GM12878 (cell line): ENCODE measurements around the gene MTHFD2. TPM values are rescaled to one million over a fixed set of nuclear protein-coding genes. Genes with fewer than 3 reads are reported as not detected.

ENCODE experiments used
- ATAC-seq: fragments of 200-7000 bp; cut with Tn5 transposase; 3 replicates; pipeline ENCODE4 v1.9.1; 2020; ENCODE audit warnings: mild to moderate bottlenecking, moderate library complexity
- BruUV-seq: library from RNA; stranded (reverse); fragments of 400-500 nt; replicated peaks from 2 replicates; lab custom pipeline; 2021; lab: Mats Ljungman, UMichigan
- CTCF ChIA-PET: fragments of 300-600 bp; sonication (Branson Sonifier 250); formaldehyde crosslinking; extraction: SDS; loops from one replicate; lab custom pipeline; 2021; ENCODE audit warnings: inconsistent platforms; lab: Yijun Ruan, JAX
- POLR2A ChIA-PET: fragments of 350-600 bp; formaldehyde crosslinking; extraction: SDS; loops from one replicate; lab custom pipeline; 2021; ENCODE audit warnings: inconsistent platforms; lab: Charles Lee
- RAD21 ChIA-PET: fragments of 300-600 bp; sonication (Branson Sonifier 250); formaldehyde crosslinking; loops from one replicate; lab custom pipeline; 2023; ENCODE audit warnings: antibody characterized with exemption; ENCODE audit not compliant: unreplicated experiment; lab: Charles Lee
- SMC1A ChIA-PET: fragments of 300-600 bp; sonication (Branson Sonifier 250); formaldehyde crosslinking; loops from one replicate; lab custom pipeline; 2023; ENCODE audit not compliant: unreplicated experiment, uncharacterized antibody; lab: Charles Lee
- DNase-seq: peaks from one replicate; pipeline ENCODE4 v3.0.0-alpha.2; 2011; ENCODE audit warnings: low read depth, low spot score
- FAIRE-seq: peaks from 3 replicates; lab custom pipeline; 2011; peaks lifted over from hg19 to GRCh38; lab: Jason Lieb, UNC
- H2AFZ ChIP-seq: 2 replicates; pipeline ENCODE4 v1.6.0; 2011; ENCODE audit warnings: low read depth, low read length, control low read depth; ENCODE audit not compliant: control insufficient read depth
- H3K27ac ChIP-seq: 2 replicates; pipeline ENCODE4 v1.5.1; 2011; ENCODE audit warnings: control low read depth; ENCODE audit not compliant: control insufficient read depth, insufficient read depth
- H3K27me3 ChIP-seq, 2 experiments: replicated peaks in 1 of 2; 2 replicates each; pipeline versions ENCODE4 v1.6.0 to v1.6.1; 2011; ENCODE audit warnings: low read length in 1 of 2; ENCODE audit not compliant: control insufficient read depth in 2 of 2, insufficient read depth in 2 of 2
- H3K36me3 ChIP-seq, 2 experiments: 2 replicates each; pipeline ENCODE4 v1.5.1; 2011; ENCODE audit warnings: low read length in 1 of 2; ENCODE audit not compliant: control insufficient read depth in 2 of 2, insufficient read depth in 2 of 2
- H3K4me1 ChIP-seq: 2 replicates; pipeline ENCODE4 v1.6.1; 2011; ENCODE audit warnings: mild to moderate bottlenecking, low read length, moderate library complexity, mixed read lengths; ENCODE audit not compliant: control insufficient read depth, insufficient read depth
- H3K4me2 ChIP-seq: 2 replicates; pipeline ENCODE4 v1.6.0; 2011; ENCODE audit warnings: control low read depth; ENCODE audit not compliant: control insufficient read depth, insufficient read depth
- H3K4me3 ChIP-seq: fragments of 200-600 bp; sonication (generic); 2 replicates; pipeline ENCODE4 v1.5.1; 2016
- H3K79me2 ChIP-seq: 2 replicates; pipeline ENCODE4 v1.6.0; 2011; ENCODE audit warnings: low read length; ENCODE audit not compliant: control insufficient read depth, insufficient read depth
- H3K9ac ChIP-seq: 2 replicates; pipeline ENCODE4 v1.8.0; 2011; ENCODE audit warnings: low read length, control low read depth, mixed read lengths; ENCODE audit not compliant: control insufficient read depth, insufficient read depth
- H3K9me3 ChIP-seq: replicated peaks from 3 replicates; pipeline ENCODE4 v1.5.1; 2011; ENCODE audit warnings: mild to moderate bottlenecking, low read length; ENCODE audit not compliant: control insufficient read depth, insufficient read depth
- H4K20me1 ChIP-seq: 2 replicates; pipeline ENCODE4 v1.6.0; 2011; ENCODE audit not compliant: control insufficient read depth, insufficient read depth
- CBX3 ChIP-seq: fragments of 200-600 bp; sonication (generic); IDR thresholded peaks from 2 replicates; pipeline ENCODE4 v1.6.1; 2016; ENCODE audit warnings: low read depth, borderline replicate concordance
- KAT2A ChIP-seq: conservative IDR thresholded peaks from 2 replicates; pipeline ENCODE4 v1.6.1; 2011; ENCODE audit warnings: low read depth, low read length; ENCODE audit not compliant: control insufficient read depth
- MTA3 ChIP-seq: IDR thresholded peaks from 2 replicates; pipeline ENCODE4 v1.6.1; 2012; ENCODE audit warnings: low read length, inconsistent platforms, borderline replicate concordance
- POLR2AphosphoS2 ChIP-seq: IDR thresholded peaks from 2 replicates; pipeline ENCODE4 v1.6.1; 2011; ENCODE audit warnings: low read depth, mild to moderate bottlenecking, low read length, improper control_type of control experiment, moderate library complexity
- POLR2AphosphoS5 ChIP-seq: IDR thresholded peaks from 2 replicates; pipeline ENCODE4 v1.6.1; 2011; ENCODE audit warnings: mild to moderate bottlenecking, low read length, inconsistent platforms
- RB1 ChIP-seq: fragments of 450-650 bp; formaldehyde crosslinking; IDR thresholded peaks from 2 replicates; pipeline ENCODE4 v1.6.1; 2017; ENCODE audit warnings: mild to moderate bottlenecking, borderline replicate concordance
- SP1 ChIP-seq: IDR thresholded peaks from one replicate; pipeline ENCODE4 v1.6.1; 2011; ENCODE audit warnings: low read depth, low read length
- STAT3 ChIP-seq: IDR thresholded peaks from 2 replicates; pipeline ENCODE4 v1.6.1; 2011; ENCODE audit warnings: low read depth, low read length, improper control_type of control experiment
- TCF12 ChIP-seq: IDR thresholded peaks from 2 replicates; pipeline ENCODE4 v1.6.1; 2011; ENCODE audit warnings: low read depth, mild to moderate bottlenecking, low read length
- YBX1 ChIP-seq: fragments of 450-650 bp; IDR thresholded peaks from 2 replicates; pipeline ENCODE4 v1.6.1; 2016; ENCODE audit warnings: antibody characterized with exemption
- ZBTB33 ChIP-seq: fragments of 450-650 bp; IDR thresholded peaks from 2 replicates; pipeline ENCODE4 v1.6.1; 2017; ENCODE audit warnings: mild to moderate bottlenecking
- WGBS: methylation state at CpG from one replicate; pipeline ENCODE4 v1.1.6; 2016; ENCODE audit warnings: low lambda C conversion rate; ENCODE audit not compliant: insufficient replicate concordance, insufficient coverage; ENCODE audit errors: missing lambda C conversion rate; 5-methylcytosine and 5-hydroxymethylcytosine counted together
- in situ Hi-C: fragments of 300-500 bp; cut with MboI; formaldehyde crosslinking; loops from 9 replicates; pipeline ENCODE4 v1.14.3; 2018; ENCODE audit warnings: mixed read lengths
- intact Hi-C: fragments of 100-400 bp; cut with micrococcal nuclease; formaldehyde crosslinking; loops from one replicate; pipeline ENCODE4 v1.14.2; 2022; ENCODE audit not compliant: unreplicated experiment
- polyA plus RNA-seq, 11 experiments: library from polyadenylated mRNA; depleted of rRNA in 4 of 11; unstranded in 6 of 11; stranded (reverse) in 5 of 11; fragments of >200 nt; fragmentation: Nextera tagmentation in 4 of 11; fragmentation: Illumina TruSeq in 1 of 11; extraction: Ambion mirVana in 4 of 11; extraction: Trizol in 1 of 11; gene quantifications; 1 replicate in 1 of 11; 2 replicates in 10 of 11; pipeline versions ENCODE4 v1.2.1 to v1.2.3, GENCODE V29; 2011 to 2016; ENCODE audit warnings: inconsistent platforms in 2 of 11, missing spikeins in 2 of 11, low read depth in 1 of 11
- total RNA-seq, 4 experiments: library from RNA; depleted of rRNA in 3 of 4; stranded (reverse); fragments of >200 nt in 3 of 4; fragmentation: Illumina TruSeq in 1 of 4; extraction: Trizol in 1 of 4; gene quantifications; 2 replicates each; pipeline versions ENCODE4 v1.2.1 to v1.2.3, GENCODE V29; 2013 to 2021

Gene MTHFD2
- total and polyA plus RNA-seq, 10 of the 15 experiments (the other 5 are each of a cell fraction or from before 2014, with no cell fraction given) = 128 to 292 (median 150) TPM

GRCh38 chr2:74239346-74239745, 40.9 kb downstream of the MTHFD2 start:
- H3K9ac ChIP-seq = no peak overlapping the region
- no peak overlapping the region for H3K27ac ChIP-seq
- RAD21 ChIA-PET = no interaction called here
- ATAC-seq (no peak), DNase-seq (no peak), FAIRE-seq (no peak)
- in situ Hi-C loops (no loop called here), intact Hi-C loops (loop anchor here (10.0 kb wide), 1 partner anchor 415 kb away; the partner anchor contains the start of gene STAMBP)
- H3K27me3 ChIP-seq = no peaks in the 10 kb centered on the region
- no peak overlapping the region for H3K4me3 ChIP-seq
- no peaks in the 10 kb centered on the region for H3K4me1 ChIP-seq
- 35% methylated on average over 7 of the region's 7 CpGs for WGBS
- H3K9me3 ChIP-seq = no peaks in the 10 kb centered on the region
- POLR2A ChIA-PET = interaction anchor here (0.6 kb wide), 1 partner anchor 195 kb away, joined by 3 read pairs; no protein-coding TSS in a partner anchor
- no peaks in the 10 kb centered on the region for H3K36me3 ChIP-seq
- no peaks in the 10 kb centered on the region for H4K20me1 ChIP-seq
- no peak overlapping the region for H3K4me2 ChIP-seq
- CTCF ChIA-PET = interaction anchor here (1.2 to 5.3 kb wide), 3 partner anchors 10 to 413 kb away, joined by 3 to 32 read pairs (median 5); no protein-coding TSS in a partner anchor
- no TSS peak for BruUV-seq
- H3K79me2 ChIP-seq = no peaks in the 10 kb centered on the region
- no peak overlapping the region for H2AFZ ChIP-seq
- TF ChIP-seq POLR2AphosphoS2 (no peak), ZBTB33 (no peak), YBX1 (no peak), TCF12 (no peak), KAT2A (no peak), STAT3 (no peak), CBX3 (no peak), MTA3 (no peak), POLR2AphosphoS5 (no peak), SP1 (no peak), RB1 (no peak)
- SMC1A ChIA-PET = interaction anchor here (1.6 kb wide), 1 partner anchor 10 kb away, joined by 4 read pairs; no protein-coding TSS in a partner anchor
